GM21447 (cell line): ENCODE measurements around the gene LPP.

Source experiments
- ATAC-seq: cut with Tn5 transposase; IDR thresholded peaks from one replicate; pipeline ENCODE4 v1.9.1; 2021; ENCODE audit not compliant: unreplicated experiment

The LPP gene

GRCh38 chr3:188574885-188575284 is 420.9 kb downstream of the LPP start:
- ATAC-seq: no peak

DNA sequence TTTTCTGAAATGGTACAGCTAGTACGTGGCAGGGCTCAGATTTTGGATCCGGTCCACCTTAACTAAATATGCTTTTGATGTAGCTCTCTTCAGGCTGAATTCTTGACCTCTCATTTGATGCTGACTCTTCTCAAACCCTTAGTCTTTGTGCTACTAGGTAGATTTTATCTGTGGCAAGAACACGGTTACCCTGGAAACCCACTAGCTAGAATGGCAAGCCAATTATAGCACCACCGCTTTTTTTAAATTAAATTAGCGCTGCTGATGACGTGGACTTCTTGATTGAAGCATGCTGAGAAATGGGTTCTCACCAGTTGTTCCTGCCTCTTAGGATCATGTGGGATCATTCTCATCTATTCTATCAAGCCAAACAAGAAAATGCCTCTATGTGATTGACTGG is 421.5 kb downstream of the LPP start:
- ATAC-seq: no peak

DNA sequence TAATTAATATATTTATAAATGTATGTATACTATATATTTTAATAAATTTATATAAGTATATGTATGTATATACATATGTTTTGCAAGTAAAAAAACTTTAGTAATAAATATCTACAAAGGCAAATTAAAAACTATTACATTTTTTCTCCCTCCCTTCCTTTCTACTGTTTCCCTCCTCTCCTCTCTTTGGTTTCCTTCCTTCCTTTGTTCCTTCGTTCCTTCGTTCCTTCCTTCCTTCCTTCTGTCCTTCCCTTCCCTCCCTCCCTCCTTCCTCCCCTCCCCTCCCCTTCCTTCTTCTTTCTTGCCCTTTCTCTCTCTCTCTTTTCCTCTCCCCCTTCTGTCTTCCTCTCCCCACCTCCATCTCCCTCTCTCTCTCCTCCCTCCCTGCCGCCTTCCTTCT is 423.6 kb downstream of the LPP start:
- ATAC-seq: no peak

GRCh38 chr3:188578576-188579363 is 424.8 kb downstream of the LPP start:
- no peak for ATAC-seq

DNA sequence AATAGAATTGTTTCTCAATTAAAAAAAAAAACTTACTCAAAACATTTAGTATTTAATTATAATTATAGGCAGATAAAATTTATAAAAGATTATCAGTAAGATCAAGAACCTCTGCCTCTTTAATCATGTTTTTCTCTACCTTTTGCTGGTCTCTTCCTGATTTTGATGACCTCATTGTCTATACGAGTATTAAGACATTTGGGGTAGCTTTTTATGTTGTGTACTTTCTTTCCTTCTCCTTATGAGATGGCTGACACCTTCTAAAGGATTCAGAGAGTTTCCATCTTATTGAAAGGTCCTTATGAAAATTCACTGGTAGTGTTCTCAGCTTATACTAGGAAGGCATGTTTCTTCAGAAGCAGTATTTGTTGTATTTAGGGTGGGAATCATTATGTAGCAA is 426.3 kb downstream of the LPP start:
- ATAC-seq: no peak

DNA sequence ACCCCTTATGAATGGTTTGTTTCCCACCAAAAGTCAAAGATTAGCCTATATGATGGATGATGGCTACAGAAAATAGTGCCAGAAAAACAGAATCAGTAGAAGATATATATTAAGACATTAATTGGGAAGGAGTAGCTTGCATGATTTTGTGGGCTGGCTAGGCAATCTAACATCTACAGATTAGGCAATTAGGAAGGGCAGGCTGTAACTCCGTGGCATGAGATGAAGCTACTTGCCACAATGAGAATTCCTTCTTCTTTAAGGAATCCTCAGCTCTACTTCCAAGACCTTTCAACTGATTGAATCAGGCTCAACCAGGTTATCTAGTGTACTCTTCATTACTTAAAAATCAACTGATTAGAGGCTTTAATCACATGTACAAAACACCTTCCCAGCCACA is 426.7 kb downstream of the LPP start:
- ATAC-seq: no peak

DNA sequence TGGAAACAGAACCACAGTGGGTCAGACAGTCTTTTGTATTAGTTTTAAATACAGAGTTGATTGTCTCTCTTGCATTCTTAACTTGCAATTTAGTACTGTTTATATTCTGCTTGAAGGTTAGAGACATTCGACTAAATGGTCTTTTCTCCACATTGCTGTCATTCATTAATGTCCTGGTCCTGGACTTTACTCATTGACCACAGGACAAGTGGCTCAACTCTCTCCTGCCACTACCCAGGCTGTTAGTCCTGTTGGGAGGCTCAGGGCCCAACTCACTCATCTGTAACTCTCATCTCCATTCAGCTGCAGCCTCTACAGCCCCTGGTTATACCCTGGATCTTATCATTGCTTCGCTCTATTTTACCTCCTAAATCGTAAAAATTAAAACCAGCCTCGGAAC is 427.4 kb downstream of the LPP start:
- no peak for ATAC-seq

GRCh38 chr3:188581792-188582191 is 427.8 kb downstream of the LPP start:
- no peak for ATAC-seq

GRCh38 chr3:188583341-188584161 is 429.6 kb downstream of the LPP start:
- no peak for ATAC-seq

DNA sequence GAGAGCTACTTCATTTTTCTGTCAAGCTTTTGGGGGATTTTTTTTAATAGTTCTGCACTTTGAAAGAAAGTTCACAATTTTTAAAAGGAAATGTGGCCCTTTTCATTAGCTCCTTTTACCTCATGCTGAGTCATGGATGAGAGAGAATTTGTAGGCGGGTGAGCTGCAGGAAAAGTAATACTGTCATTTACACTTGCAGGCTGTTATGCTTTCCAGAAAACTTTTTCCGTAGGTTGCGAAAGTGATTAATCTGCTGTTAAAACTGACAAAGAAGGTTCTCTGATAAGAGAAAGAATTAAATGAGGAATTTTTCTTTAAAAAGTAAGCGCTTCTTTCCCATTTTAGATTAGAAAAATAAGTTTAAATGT is 430.2 kb downstream of the LPP start:
- ATAC-seq: no peak

GRCh38 chr3:188584958-188585689 is 431.2 kb downstream of the LPP start:
- ATAC-seq: no peak

DNA sequence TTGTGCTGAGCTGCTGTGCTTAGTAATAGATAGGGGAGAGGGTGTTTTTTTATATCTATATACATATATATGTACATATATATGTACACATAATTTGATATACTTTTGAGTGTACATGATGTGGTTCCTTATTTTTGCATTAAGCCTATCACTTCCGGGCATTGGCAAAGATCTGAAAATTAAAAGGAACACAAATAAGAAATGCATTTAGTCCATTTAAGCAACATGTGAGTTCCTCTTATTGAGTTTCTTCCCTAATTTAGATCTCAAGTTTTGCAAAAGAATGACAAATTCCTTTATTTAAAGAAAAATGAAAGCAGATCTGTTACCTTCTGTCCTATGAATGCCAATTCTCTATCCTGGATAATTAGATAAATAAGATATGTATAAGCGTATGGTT is 435.1 kb downstream of the LPP start:
- ATAC-seq: no peak

GRCh38 chr3:188589771-188590170 is 435.8 kb downstream of the LPP start:
- ATAC-seq: no peak

DNA sequence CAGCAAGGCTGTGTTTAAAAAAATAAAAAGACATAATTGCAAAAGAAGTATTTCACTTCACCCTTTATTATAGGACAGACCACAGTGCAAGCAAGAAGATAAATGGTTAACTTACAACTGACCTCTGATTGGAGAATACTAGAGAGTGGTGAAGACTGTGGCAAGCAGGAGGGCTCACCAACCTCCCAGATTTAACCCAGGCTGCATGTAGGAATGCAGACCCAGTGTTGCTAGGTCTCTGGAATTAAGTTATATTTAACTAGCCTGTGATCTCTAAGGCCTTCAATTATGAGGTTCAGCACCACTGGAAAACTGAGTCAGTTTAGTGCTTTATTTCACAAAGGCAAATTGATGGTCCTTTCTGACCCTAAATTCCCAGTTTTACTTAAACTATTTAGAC is 436.6 kb downstream of the LPP start:
- ATAC-seq: no peak

DNA sequence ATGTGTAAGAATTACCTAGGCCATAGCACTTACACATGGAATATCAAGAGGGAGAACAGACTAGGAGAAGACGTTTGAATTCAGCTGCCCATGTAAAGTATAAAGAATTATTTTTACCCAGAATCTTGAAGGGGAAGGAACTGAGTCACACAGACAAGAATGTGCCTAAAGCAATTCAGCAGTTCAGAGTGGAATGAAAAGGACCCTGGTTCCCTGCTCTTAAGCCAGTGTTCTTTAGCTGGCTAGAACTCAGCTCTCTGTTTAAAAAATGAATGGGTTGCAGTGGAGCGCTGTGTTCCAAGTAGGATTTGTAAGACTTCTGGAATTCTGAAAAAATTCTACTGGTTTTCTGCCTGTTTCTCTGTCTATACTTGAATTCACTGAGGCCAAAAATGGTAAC is 440.2 kb downstream of the LPP start:
- ATAC-seq: no peak

DNA sequence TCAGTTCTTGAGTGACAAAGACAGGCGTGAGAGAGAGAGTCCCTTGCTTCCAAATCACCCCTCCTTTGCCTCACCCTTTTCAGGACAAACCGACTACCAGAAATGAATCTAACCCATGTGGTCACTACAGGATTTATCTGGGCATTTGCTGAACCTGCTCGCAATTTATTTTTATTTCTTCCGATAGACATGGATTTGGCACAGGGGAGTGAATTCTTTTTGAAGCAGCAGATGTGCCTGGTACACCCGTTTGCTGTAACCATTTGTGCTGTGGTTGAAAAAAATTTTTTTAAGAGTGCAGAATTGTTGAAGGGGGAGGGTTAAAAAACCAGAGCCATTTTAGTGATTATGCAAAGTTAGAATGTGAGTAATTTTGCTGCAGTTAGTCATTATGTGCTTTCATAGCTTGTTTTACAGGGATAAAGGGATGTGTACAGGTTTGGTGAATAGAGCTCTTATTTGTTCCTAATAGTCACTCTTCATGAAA is 442.0 kb downstream of the LPP start:
- ATAC-seq: no peak

GRCh38 chr3:188598894-188599293 is 444.9 kb downstream of the LPP start:
- ATAC-seq: no peak

DNA sequence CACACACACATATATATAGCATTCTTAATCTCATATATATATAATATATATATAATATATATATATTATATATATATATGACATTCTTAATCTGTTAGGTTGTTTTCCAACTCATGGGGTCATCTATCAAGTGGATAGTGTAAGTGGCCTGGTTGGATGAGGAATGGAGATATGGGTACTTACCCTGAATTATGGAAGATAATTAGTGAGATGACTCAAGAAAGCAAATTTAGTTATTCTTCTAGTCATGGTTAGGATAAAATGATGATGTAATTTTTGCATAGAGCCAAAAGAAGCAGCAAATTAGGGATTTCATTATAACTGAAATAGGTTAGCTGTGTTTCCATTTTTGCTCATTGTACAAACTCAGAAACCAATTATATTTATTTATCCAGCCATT is 448.2 kb downstream of the LPP start:
- ATAC-seq: no peak

GRCh38 chr3:188602620-188603019 is 448.7 kb downstream of the LPP start:
- no peak for ATAC-seq

- no peak for ATAC-seq
Measured at GRCh38 chr3:188604651-188605050, 450.7 kb downstream of the LPP start.

- no peak for ATAC-seq
Measured at GRCh38 chr3:188605231-188605630, 451.3 kb downstream of the LPP start.

DNA sequence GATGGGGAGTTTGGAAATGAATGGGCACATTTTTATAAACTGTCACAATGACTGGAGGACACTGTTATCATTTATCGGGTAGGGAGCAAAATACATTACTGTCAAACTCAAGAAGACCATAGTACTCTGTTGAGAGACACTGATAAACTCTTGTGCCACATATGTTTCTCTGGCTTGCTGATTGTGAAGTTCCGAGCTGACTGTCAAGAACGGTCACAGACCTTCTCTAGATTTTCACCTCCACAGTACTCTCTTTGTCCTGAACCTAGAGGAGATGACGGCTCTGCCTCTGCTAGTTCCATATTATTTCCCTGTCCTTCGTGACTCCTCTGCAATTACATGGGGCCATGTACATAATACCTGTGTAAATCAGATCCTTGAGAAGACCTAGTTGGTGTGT is 451.9 kb downstream of the LPP start:
- no peak for ATAC-seq
